ENCODE results near the gene MAP1B.

The MAP1B gene

GRCh38 chr5:72256536-72256935 lies 149.3 kb downstream of the MAP1B start:
- DNase-seq, result no peak

Measured in NCI-H1417 treated with DMSO at 0.1 percent for 48 hours (cell line).